ENCODE data around the gene MTCL1.

Gene MTCL1

GRCh38 chr18:8794156-8794933 lies 89.0 kb downstream of the MTCL1 start:
- Histone ChIP-seq H3K4me1 (ENCODE audit: insufficient read depth, low read length) (peaks cover 8% of the 10 kb centered on the region), H3K4me3 (ENCODE audit: low read depth in 1 of 2, low read length in 2 of 2) (no peak overlapping the region), H3K79me2 (ENCODE audit: insufficient read depth, low read length) (no peaks in the 10 kb centered on the region), H3K4me2 (ENCODE audit: insufficient read depth, low read length) (no peak overlapping the region), H3K36me3 (ENCODE audit: insufficient read depth, low read length) (no peaks in the 10 kb centered on the region), H3K27me3 (ENCODE audit: insufficient read depth, low read length, poor library complexity) (no peaks in the 10 kb centered on the region), H3K9me3 (ENCODE audit: insufficient read depth, low read length, severe bottlenecking) (no peaks in the 10 kb centered on the region), H3K27ac (ENCODE audit: low read length) (no peak overlapping the region), H3K9ac (ENCODE audit: low read depth, low read length) (no peak overlapping the region), H2AFZ (ENCODE audit: low read depth, low read length) (no peak overlapping the region), H4K20me1 (ENCODE audit: insufficient read depth, low read length) (no peaks in the 10 kb centered on the region)
- no peak for DNase-seq
- no peak for ATAC-seq (ENCODE audit: insufficient read depth, low read depth)
- TF ChIP-seq CTCF (IDR thresholded peaks at IDR 0.05; ENCODE audit: borderline replicate concordance, extremely low read depth, low read length, poor library complexity, severe bottlenecking) (no peak), EZH2 (IDR thresholded peaks at IDR 0.05; ENCODE audit: borderline replicate concordance, low read depth, low read length, severe bottlenecking) (no peak)

- ATAC-seq (ENCODE audit: insufficient read depth, low read depth) (no peak), DNase-seq (no peak)
- Histone ChIP-seq H3K9ac (ENCODE audit: low read depth, low read length) (no peak overlapping the region), H3K4me2 (ENCODE audit: insufficient read depth, low read length) (no peak overlapping the region), H2AFZ (ENCODE audit: low read depth, low read length) (no peak overlapping the region), H3K27ac (ENCODE audit: low read length) (no peak overlapping the region), H3K4me3 (ENCODE audit: low read depth in 1 of 2, low read length in 2 of 2) (no peak overlapping the region), H4K20me1 (ENCODE audit: insufficient read depth, low read length) (no peaks in the 10 kb centered on the region), H3K79me2 (ENCODE audit: insufficient read depth, low read length) (no peaks in the 10 kb centered on the region), H3K4me1 (ENCODE audit: insufficient read depth, low read length) (peaks cover 8% of the 10 kb centered on the region), H3K27me3 (ENCODE audit: insufficient read depth, low read length, poor library complexity) (no peaks in the 10 kb centered on the region), H3K9me3 (ENCODE audit: insufficient read depth, low read length, severe bottlenecking) (no peaks in the 10 kb centered on the region), H3K36me3 (ENCODE audit: insufficient read depth, low read length) (no peaks in the 10 kb centered on the region; the same call in 1 of the 2 replicates)
- TF ChIP-seq EZH2 (IDR thresholded peaks at IDR 0.05; ENCODE audit: borderline replicate concordance, low read depth, low read length, severe bottlenecking) (no peak), CTCF (IDR thresholded peaks at IDR 0.05; ENCODE audit: borderline replicate concordance, extremely low read depth, low read length, poor library complexity, severe bottlenecking) (no peak)
Observed at GRCh38 chr18:8794934-8795280, 89.6 kb downstream of the MTCL1 start.

- no peak overlapping the region for H3K9ac ChIP-seq (ENCODE audit: low read depth, low read length)
Observed at GRCh38 chr18:8795586-8796325, 90.4 kb downstream of the MTCL1 start.

More at GRCh38 chr18:8795586-8796325, 90.4 kb downstream of the MTCL1 start:
- no peak overlapping the region; the same call in 1 of the 2 replicates for H3K27ac ChIP-seq (ENCODE audit: low read length)
- 0 out of 3 replicates have a peak, but pooled peaks have one; percentile 35 for ATAC-seq (ENCODE audit: insufficient read depth, low read depth)
- H3K79me2 ChIP-seq (ENCODE audit: insufficient read depth, low read length), result no peaks in the 10 kb centered on the region
- H3K4me1 ChIP-seq (ENCODE audit: insufficient read depth, low read length), result peaks cover 8% of the 10 kb centered on the region
- H3K9me3 ChIP-seq (ENCODE audit: insufficient read depth, low read length, severe bottlenecking), result no peaks in the 10 kb centered on the region
- H3K27me3 ChIP-seq (ENCODE audit: insufficient read depth, low read length, poor library complexity), result no peaks in the 10 kb centered on the region
- no peak overlapping the region for H3K4me3 ChIP-seq (ENCODE audit: low read depth in 1 of 2, low read length in 2 of 2)
- H2AFZ ChIP-seq (ENCODE audit: low read depth, low read length), result no peak overlapping the region
- no peak for TF ChIP-seq CTCF (IDR thresholded peaks at IDR 0.05; ENCODE audit: borderline replicate concordance, extremely low read depth, low read length, poor library complexity, severe bottlenecking)
- TF ChIP-seq EZH2 (IDR thresholded peaks at IDR 0.05; ENCODE audit: borderline replicate concordance, low read depth, low read length, severe bottlenecking), result no peak
- H3K4me2 ChIP-seq (ENCODE audit: insufficient read depth, low read length), result no peak overlapping the region
- DNase-seq, result no peak
- no peaks in the 10 kb centered on the region for H4K20me1 ChIP-seq (ENCODE audit: insufficient read depth, low read length)
- H3K36me3 ChIP-seq (ENCODE audit: insufficient read depth, low read length), result no peaks in the 10 kb centered on the region; the same call in 1 of the 2 replicates
